Mucosa of descending colon (tissue), 3 donors: ENCODE data around the gene CCL19. TPM values are rescaled to one million over a fixed set of nuclear protein-coding genes. Genes with fewer than 3 reads are reported as not detected.

Source experiments
- ATAC-seq: fragments of 200-7000 bp; cut with Tn5 transposase; one replicate; pipeline ENCODE4 v1.9.1; 2020; ENCODE audit warnings: mild to moderate bottlenecking, moderate library complexity
- DNase-seq, 3 donors: peaks; one replicate each; pipeline ENCODE4 v3.0.0-alpha.2; 2020
- H3K36me3 ChIP-seq: fragments of 200-600 bp; one replicate; pipeline ENCODE4 v1.8.0; 2021; ENCODE audit warnings: low read depth, mild to moderate bottlenecking
- H3K4me1 ChIP-seq: fragments of 200-600 bp; one replicate; pipeline ENCODE4 v1.8.0; 2021; ENCODE audit warnings: low read depth, mild to moderate bottlenecking
- H3K4me3 ChIP-seq: fragments of 200-600 bp; one replicate; pipeline ENCODE4 v1.8.0; 2021; ENCODE audit warnings: mild to moderate bottlenecking
- H3K9me3 ChIP-seq: fragments of 200-600 bp; one replicate; pipeline ENCODE4 v1.8.0; 2021; ENCODE audit warnings: mild to moderate bottlenecking
- CTCF ChIP-seq: fragments of 200-600 bp; IDR thresholded peaks from one replicate; pipeline ENCODE4 v1.8.0; 2022; ENCODE audit warnings: antibody characterized with exemption, mild to moderate bottlenecking
- intact Hi-C, 2 donors: fragments of 100-400 bp; cut with DNase I in 1 of 2; cut with micrococcal nuclease in 1 of 2; formaldehyde crosslinking; loops; one replicate each; pipeline versions ENCODE4 v1.11.0 to v1.11.1; 2022; cut with DNase I, micrococcal nuclease
- total RNA-seq, 3 donors: library from RNA; stranded (reverse); fragmentation: NEBNext Ultra II Directional in 2 of 3; extraction: Animal tissue kit (Norgen Biotek cat#: 25700) in 2 of 3; gene quantifications; one replicate each; pipeline versions ENCODE4 v1.2.1 to v1.2.4, GENCODE V29; 2021 to 2023
- donor health status: DM: no; HTN: no; CAD: no; lungs with moderate emphysema.
- donor health status: DM: no; HTN: no; CAD: no.
- donor health status: DM: no; HTN: yes; CAD: no.

Gene CCL19
- total RNA-seq, 3 donors from 2014 or later: 1.3 to 8.7 (median 1.6) TPM

GRCh38 chr9:34656992-34657391, 34.1 kb downstream of the CCL19 start:
- Histone ChIP-seq H3K4me1 (peaks cover 19% of the 10 kb centered on the region), H3K9me3 (no peaks in the 10 kb centered on the region), H3K36me3 (no peaks in the 10 kb centered on the region), H3K4me3 (no peak overlapping the region)
- intact Hi-C loops: no loop called here
- TF ChIP-seq CTCF: no peak
- ATAC-seq (no peak), DNase-seq (no peak)

GRCh38 chr9:34655394-34655793, 35.7 kb downstream of the CCL19 start:
- no peak for TF ChIP-seq CTCF
- no peaks in the 10 kb centered on the region for H3K9me3 ChIP-seq
- DNase-seq: no peak
- no peaks in the 10 kb centered on the region for H3K36me3 ChIP-seq
- no peak for ATAC-seq
- intact Hi-C loops: no loop called here
- no peak overlapping the region for H3K4me3 ChIP-seq
- H3K4me1 ChIP-seq: peaks cover 23% of the 10 kb centered on the region

GRCh38 chr9:34654323-34655051, 36.6 kb downstream of the CCL19 start:
- ATAC-seq: no peak
- intact Hi-C loops: no loop called here
- no peaks in the 10 kb centered on the region for H3K36me3 ChIP-seq
- peak in 1 of 3 donors; percentile 50 for DNase-seq
- TF ChIP-seq CTCF: no peak
- H3K4me3 ChIP-seq: no peak overlapping the region
- peaks cover 18% of the 10 kb centered on the region for H3K4me1 ChIP-seq
- H3K9me3 ChIP-seq: no peaks in the 10 kb centered on the region

GRCh38 chr9:34653151-34654072, 37.7 kb downstream of the CCL19 start:
- no peaks in the 10 kb centered on the region for H3K9me3 ChIP-seq
- peaks cover 17% of the 10 kb centered on the region for H3K4me1 ChIP-seq
- ATAC-seq (no peak), DNase-seq (peak in 1 of 3 donors; percentile 36)
- no peaks in the 10 kb centered on the region for H3K36me3 ChIP-seq
- TF ChIP-seq CTCF: no peak
- no peak overlapping the region for H3K4me3 ChIP-seq
- intact Hi-C loops: no loop called here

- Histone ChIP-seq H3K4me3 (no peak overlapping the region), H3K36me3 (no peaks in the 10 kb centered on the region), H3K9me3 (no peaks in the 10 kb centered on the region), H3K4me1 (peaks cover 25% of the 10 kb centered on the region)
- ATAC-seq (no peak), DNase-seq (no peak)
- intact Hi-C loops: no loop called here
- no peak for TF ChIP-seq CTCF
Observed at GRCh38 chr9:34652602-34653000, 38.5 kb downstream of the CCL19 start.
